ENCODE data around the gene OTUD4.

- no peak for TF ChIP-seq CTCF (IDR thresholded peaks at IDR 0.05)
- TF ChIP-seq POLR2A (IDR thresholded peaks at IDR 0.05) = no peak
Observed at GRCh38 chr4:145155268-145155870, 25.0 kb downstream of the OTUD4 start.

All from tibial nerve (tissue), 3 donors.